ENCODE measurements around the gene SPATA31C1. TPM values are rescaled to one million over a fixed set of nuclear protein-coding genes. Genes with fewer than 3 reads are reported as not detected.

The SPATA31C1 gene
- total and polyA plus RNA-seq, 2 of the 13 experiments (the other 11 are each of a cell fraction or from before 2014, with no cell fraction given), result not detected

GRCh38 chr9:87871425-87872078 is 46.2 kb upstream of the SPATA31C1 start:
- Histone ChIP-seq H3K79me2 (ENCODE audit: insufficient read depth, low read length) (no peaks in the 10 kb centered on the region), H3K9ac (ENCODE audit: insufficient read depth, low read depth, low read length) (no peak overlapping the region), H3K36me3 (replicated peaks in 1 of 2; ENCODE audit: control insufficient read depth in 1 of 2, insufficient read depth in 2 of 2, low read length in 2 of 2) (no peaks in the 10 kb centered on the region), H3K27ac (ENCODE audit: extremely low read length, insufficient read depth, low read length) (no peak overlapping the region), H3K9me3 (ENCODE audit: low read length) (no peaks in the 10 kb centered on the region), H2AFZ (ENCODE audit: low read length) (no peak overlapping the region), H3K4me1 (ENCODE audit: insufficient read depth, low read length) (no peaks in the 10 kb centered on the region), H4K20me1 (ENCODE audit: insufficient read depth, low read length) (no peaks in the 10 kb centered on the region), H3K27me3 (ENCODE audit: control insufficient read depth in 1 of 2, insufficient read depth in 2 of 2, low read length in 2 of 2) (peaks cover 0 to 1% of the 10 kb centered on the region in 2 experiments; a peak in 2 of 5 replicates), H3K4me2 (ENCODE audit: low read depth, low read length) (no peak overlapping the region), H3K4me3 (replicated peaks in 1 of 3; ENCODE audit: insufficient read depth in 1 of 3, low read depth in 2 of 3, low read length in 3 of 3) (no peak overlapping the region)
- WGBS (ENCODE audit: low lambda C conversion rate), result 28% methylated on average over 7 of the region's 7 CpGs
- intact Hi-C loops (cut with micrococcal nuclease; ENCODE audit: unreplicated experiment) (no loop called here), in situ Hi-C loops (cut with HindIII; ENCODE audit: extremely low pct_ligation_motif_present, low pct_unique_long_range_greater_than_20kb) (no loop called here)
- ChIA-PET POLR2A (no interaction called here), CTCF (ENCODE audit: low intra/inter-chr PET ratio, low total read pairs) (no interaction called here)
- FAIRE-seq (no peak), DNase-seq (ENCODE audit: low spot score) (no peak), ATAC-seq (no peak)
- no TSS peak for BruUV-seq (replicated peaks)
- TF ChIP-seq ZNF704 (CRISPR knock-in tag; IDR thresholded peaks at IDR 0.05; ENCODE audit: borderline replicate concordance) (no peak), KLF11 (CRISPR knock-in tag; IDR thresholded peaks at IDR 0.05) (no peak), ZNF691 (CRISPR knock-in tag; IDR thresholded peaks at IDR 0.05; ENCODE audit: borderline replicate concordance, low read depth) (no peak), HMG20B (CRISPR knock-in tag; conservative IDR thresholded peaks at IDR 0.05) (no peak), ZNF790 (CRISPR knock-in tag; IDR thresholded peaks at IDR 0.05; ENCODE audit: borderline replicate concordance) (no peak), HNRNPL (IDR thresholded peaks at IDR 0.05; ENCODE audit: low read depth, low read length) (no peak), ATF6 (CRISPR knock-in tag; conservative IDR thresholded peaks at IDR 0.05) (no peak), RNF2 (conservative IDR thresholded peaks at IDR 0.05; ENCODE audit: low read depth) (no peak), HNRNPUL1 (IDR thresholded peaks at IDR 0.05; ENCODE audit: low read depth, low read length) (no peak), ZNF580 (CRISPR knock-in tag; IDR thresholded peaks at IDR 0.05; ENCODE audit: borderline replicate concordance, low read depth) (no peak)
